RPMI7951 (cell line): ENCODE data around the gene KIF1B. TPM values are rescaled to one million over a fixed set of nuclear protein-coding genes. Genes with fewer than 3 reads are reported as not detected.

Experiments
- DNase-seq: peaks from one replicate; pipeline ENCODE4 v3.0.0-alpha.2; 2012; ENCODE audit warnings: low read depth
- total RNA-seq: library from RNA; depleted of rRNA; stranded (reverse); fragments of >200 nt; shearing (Covaris generic); gene quantifications from 2 replicates; pipeline ENCODE4 v1.2.3, GENCODE V29; 2014; rRNA removed

Gene KIF1B, protein sequence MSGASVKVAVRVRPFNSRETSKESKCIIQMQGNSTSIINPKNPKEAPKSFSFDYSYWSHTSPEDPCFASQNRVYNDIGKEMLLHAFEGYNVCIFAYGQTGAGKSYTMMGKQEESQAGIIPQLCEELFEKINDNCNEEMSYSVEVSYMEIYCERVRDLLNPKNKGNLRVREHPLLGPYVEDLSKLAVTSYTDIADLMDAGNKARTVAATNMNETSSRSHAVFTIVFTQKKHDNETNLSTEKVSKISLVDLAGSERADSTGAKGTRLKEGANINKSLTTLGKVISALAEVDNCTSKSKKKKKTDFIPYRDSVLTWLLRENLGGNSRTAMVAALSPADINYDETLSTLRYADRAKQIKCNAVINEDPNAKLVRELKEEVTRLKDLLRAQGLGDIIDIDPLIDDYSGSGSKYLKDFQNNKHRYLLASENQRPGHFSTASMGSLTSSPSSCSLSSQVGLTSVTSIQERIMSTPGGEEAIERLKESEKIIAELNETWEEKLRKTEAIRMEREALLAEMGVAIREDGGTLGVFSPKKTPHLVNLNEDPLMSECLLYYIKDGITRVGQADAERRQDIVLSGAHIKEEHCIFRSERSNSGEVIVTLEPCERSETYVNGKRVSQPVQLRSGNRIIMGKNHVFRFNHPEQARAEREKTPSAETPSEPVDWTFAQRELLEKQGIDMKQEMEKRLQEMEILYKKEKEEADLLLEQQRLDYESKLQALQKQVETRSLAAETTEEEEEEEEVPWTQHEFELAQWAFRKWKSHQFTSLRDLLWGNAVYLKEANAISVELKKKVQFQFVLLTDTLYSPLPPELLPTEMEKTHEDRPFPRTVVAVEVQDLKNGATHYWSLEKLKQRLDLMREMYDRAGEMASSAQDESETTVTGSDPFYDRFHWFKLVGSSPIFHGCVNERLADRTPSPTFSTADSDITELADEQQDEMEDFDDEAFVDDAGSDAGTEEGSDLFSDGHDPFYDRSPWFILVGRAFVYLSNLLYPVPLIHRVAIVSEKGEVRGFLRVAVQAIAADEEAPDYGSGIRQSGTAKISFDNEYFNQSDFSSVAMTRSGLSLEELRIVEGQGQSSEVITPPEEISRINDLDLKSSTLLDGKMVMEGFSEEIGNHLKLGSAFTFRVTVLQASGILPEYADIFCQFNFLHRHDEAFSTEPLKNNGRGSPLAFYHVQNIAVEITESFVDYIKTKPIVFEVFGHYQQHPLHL (N-terminal part only)
- 11.9 and 12.5 TPM in 2 replicates for total RNA-seq

GRCh38 chr1:10209905-10210810, at the start of gene KIF1B:
TSS of gene KIF1B (plus strand) at chr1:10210570. CDS start at chr1:10232329, 21,759 bp downstream.
- peak; percentile 97 for DNase-seq

DNA sequence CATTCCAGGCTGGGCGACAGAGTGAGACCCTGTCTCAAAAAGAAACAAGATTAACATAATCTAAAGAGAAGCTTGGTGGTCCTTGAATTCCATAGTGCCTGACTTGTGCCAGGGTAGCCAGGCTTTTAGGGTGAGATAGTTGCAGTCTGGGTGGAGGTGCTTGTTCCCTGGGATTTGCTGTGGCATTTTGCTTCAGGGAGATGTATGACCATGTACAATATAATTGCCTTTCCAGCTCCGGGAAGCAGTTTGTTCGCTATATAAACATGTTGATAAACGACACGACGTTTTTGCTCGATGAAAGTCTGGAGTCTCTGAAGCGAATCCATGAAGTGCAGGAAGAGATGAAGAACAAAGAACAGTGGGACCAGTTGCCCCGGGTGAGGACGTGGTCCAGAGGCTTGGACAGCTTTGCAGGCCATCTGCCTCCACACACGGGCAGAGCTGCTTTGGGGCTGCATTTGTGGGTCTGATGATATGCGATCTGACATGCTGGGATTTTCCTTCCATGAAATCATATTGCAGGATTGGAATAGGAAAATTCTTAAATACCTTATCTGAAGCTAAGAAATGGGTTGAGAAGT, 49.4 kb upstream of the KIF1B start:
- no peak for DNase-seq

GRCh38 chr1:10161541-10162290, 48.7 kb upstream of the KIF1B start:
- no peak for DNase-seq

- no peak for DNase-seq
These were observed 41.4 kb upstream of the KIF1B start for GRCh38 chr1:10168912-10169514.

GRCh38 chr1:10170239-10170574, 40.2 kb upstream of the KIF1B start:
- DNase-seq, result no peak

DNA sequence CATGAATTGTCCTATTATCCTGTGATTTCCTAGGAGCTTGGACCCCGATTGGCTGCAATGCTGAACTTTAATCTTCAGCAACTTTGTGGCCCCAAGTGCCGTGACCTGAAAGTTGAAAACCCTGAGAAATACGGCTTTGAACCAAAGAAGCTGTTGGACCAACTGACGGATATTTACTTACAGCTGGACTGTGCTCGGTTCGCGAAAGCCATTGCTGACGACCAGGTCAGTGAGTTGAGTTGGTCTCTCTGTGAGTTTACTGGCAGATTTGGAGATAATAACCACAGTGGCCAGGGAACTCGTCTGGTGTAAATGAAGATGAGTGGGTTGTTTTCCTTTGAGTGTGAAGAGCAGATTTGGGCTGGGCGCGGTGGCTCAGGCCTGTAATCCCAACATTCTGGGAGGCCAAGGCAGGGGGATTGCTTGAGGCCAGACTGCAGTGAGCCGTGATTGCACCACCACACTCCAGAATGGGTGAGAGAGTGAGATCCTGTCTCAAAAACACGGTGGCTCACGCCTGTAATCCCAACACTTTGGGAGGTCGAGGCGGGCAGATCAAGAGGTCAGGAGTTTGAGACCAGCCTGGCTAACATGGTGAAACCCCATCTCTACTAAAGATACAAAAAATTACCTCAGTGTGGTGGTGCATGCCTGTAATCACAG, 39.1 kb upstream of the KIF1B start:
- DNase-seq, result no peak

- no peak for DNase-seq
These were observed 38.2 kb upstream of the KIF1B start for GRCh38 chr1:10171995-10172669.

DNA sequence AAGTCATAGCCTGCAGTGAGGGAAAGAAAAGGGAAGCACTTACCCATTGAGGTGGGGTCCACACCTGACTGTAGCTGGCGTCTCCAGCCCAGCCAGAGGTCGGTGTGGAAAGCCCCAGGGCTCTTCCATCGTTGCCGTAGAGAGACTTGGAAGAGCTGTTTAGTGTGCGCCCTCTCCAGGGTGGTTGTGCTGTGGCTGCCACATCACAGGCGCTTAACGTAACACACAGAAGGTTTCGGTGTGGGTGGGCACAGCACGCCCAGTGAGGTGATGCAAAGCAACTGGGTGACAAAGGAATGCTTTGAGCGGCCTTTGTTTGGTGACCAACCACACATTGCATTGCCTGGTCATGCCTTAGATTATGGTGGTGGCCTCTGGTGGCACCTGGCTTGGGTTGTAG, 36.8 kb upstream of the KIF1B start:
- DNase-seq, result no peak

DNA sequence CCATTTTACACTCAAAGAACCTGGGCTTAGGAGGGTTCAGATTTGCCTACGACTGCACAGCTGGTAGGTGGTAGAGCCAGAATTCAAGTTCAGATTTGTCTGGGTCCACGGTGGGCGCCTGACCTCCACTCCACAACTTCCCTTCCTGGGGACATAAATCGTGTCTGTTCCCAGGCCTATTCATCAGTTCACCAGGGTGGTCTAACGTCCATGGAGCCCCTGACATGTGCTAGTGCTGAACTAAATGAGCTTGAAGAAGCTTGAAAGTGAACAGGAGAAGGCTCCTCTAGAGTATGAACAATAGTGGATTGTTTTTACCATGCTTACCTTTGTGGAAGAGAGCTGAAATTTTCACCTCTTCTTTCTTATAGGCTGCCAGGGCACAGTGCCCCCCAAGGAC, 32.5 kb upstream of the KIF1B start:
- DNase-seq, result no peak

GRCh38 chr1:10178597-10179405, 31.6 kb upstream of the KIF1B start:
- no peak for DNase-seq

- DNase-seq, result no peak
These were observed 30.8 kb upstream of the KIF1B start for GRCh38 chr1:10179406-10180091.

- no peak for DNase-seq
These were observed 29.2 kb upstream of the KIF1B start for GRCh38 chr1:10181154-10181553.

DNA sequence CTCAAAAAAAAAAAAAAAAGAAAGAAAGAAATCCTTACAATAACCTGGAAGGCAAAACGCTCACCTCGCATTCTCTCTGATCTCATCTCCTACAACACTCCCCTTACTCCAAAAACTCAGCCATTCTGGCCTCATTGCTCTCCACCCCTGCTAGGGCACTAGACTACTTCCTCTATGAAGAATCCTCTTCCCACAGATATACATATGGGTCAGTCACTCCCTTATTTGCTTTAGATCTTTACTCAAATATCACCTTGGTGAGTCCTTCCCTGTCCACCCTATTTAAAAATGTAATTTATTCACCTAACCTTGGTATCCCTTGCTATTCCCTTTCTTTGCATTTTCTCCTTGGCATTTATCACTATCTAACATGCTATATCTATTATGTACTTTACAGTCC, 24.6 kb upstream of the KIF1B start:
- no peak for DNase-seq

GRCh38 chr1:10186331-10187025, 23.9 kb upstream of the KIF1B start:
- DNase-seq, result no peak

GRCh38 chr1:10187026-10187334, 23.4 kb upstream of the KIF1B start:
- no peak for DNase-seq

GRCh38 chr1:10188133-10188650, 22.2 kb upstream of the KIF1B start:
- no peak for DNase-seq
